Measurements from ENCODE around the gene MAML2.

- TF ChIP-seq CTCF (IDR thresholded peaks at IDR 0.05) (no peak), ZFX (IDR thresholded peaks at IDR 0.05; ENCODE audit: borderline replicate concordance) (no peak)
Observed at GRCh38 chr11:96084610-96085318, 258.2 kb downstream of the MAML2 start.

Data from 22Rv1 (cell line).